ENCODE data around the gene CPSF3. TPM values are rescaled to one million over a fixed set of nuclear protein-coding genes. Genes with fewer than 3 reads are reported as not detected.
"Not testable (repeated sequence)": the region's sequence is repeated elsewhere in the genome, so short reads cannot be mapped to it uniquely, and the experiment has no call there.

The CPSF3 gene
- total and polyA plus RNA-seq, 3 donors from 2014 or later = 54.4 to 112 (median 72.3) TPM

GRCh38 chr2:9493478-9493877, 70.0 kb downstream of the CPSF3 start:
- WGBS, 2 donors = 72 to 82% methylated on average over 3 of the region's 3 CpGs

GRCh38 chr2:9494081-9494480, 70.6 kb downstream of the CPSF3 start:
- H3K27ac ChIP-seq = no peak overlapping the region
- H3K4me3 ChIP-seq = no peak overlapping the region
- H3K27me3 ChIP-seq = no peaks in the 10 kb centered on the region
- DNase-seq = no peak
- no peaks in the 10 kb centered on the region for H3K4me1 ChIP-seq
- 82 to 83% methylated on average over 1 of the region's 1 CpG for WGBS, 2 donors
- intact Hi-C loops (cut with DNase I; ENCODE audit: low total_unique reads) = no loop called here
- TF ChIP-seq POLR2A (IDR thresholded peaks at IDR 0.05) (no peak), CTCF (IDR thresholded peaks at IDR 0.05) (no peak)
- H3K36me3 ChIP-seq (ENCODE audit: low read depth, missing control alignments) = no peaks in the 10 kb centered on the region
- no peaks in the 10 kb centered on the region for H3K9me3 ChIP-seq

More at GRCh38 chr2:9493478-9493877, 70.0 kb downstream of the CPSF3 start:
- intact Hi-C loops (cut with DNase I; ENCODE audit: low total_unique reads) = no loop called here
- Histone ChIP-seq H3K4me3 (no peak overlapping the region), H3K27me3 (no peaks in the 10 kb centered on the region), H3K27ac (no peak overlapping the region), H3K4me1 (peaks cover 3% of the 10 kb centered on the region), H3K36me3 (ENCODE audit: low read depth, missing control alignments) (no peaks in the 10 kb centered on the region), H3K9me3 (no peaks in the 10 kb centered on the region)
- no peak for DNase-seq
- TF ChIP-seq CTCF (IDR thresholded peaks at IDR 0.05) = no peak
- no peak for TF ChIP-seq POLR2A (IDR thresholded peaks at IDR 0.05)

GRCh38 chr2:9497017-9497416, 73.6 kb downstream of the CPSF3 start:
- no peak overlapping the region for H3K4me3 ChIP-seq
- no peak overlapping the region for H3K27ac ChIP-seq
- intact Hi-C loops (cut with DNase I; ENCODE audit: low total_unique reads) = no loop called here
- H3K9me3 ChIP-seq = no peaks in the 10 kb centered on the region
- TF ChIP-seq POLR2A (IDR thresholded peaks at IDR 0.05) = no peak
- no peak for TF ChIP-seq CTCF (IDR thresholded peaks at IDR 0.05)
- no peaks in the 10 kb centered on the region for H3K4me1 ChIP-seq
- no peaks in the 10 kb centered on the region for H3K27me3 ChIP-seq
- WGBS, 2 donors = 91 to 100% methylated on average over 3 to 4 of the region's 4 CpGs
- no peak for DNase-seq
- no peaks in the 10 kb centered on the region for H3K36me3 ChIP-seq (ENCODE audit: low read depth, missing control alignments)

- H3K27ac ChIP-seq = no peak overlapping the region
- no peaks in the 10 kb centered on the region for H3K9me3 ChIP-seq
- no peaks in the 10 kb centered on the region for H3K4me1 ChIP-seq
- H3K27me3 ChIP-seq = no peaks in the 10 kb centered on the region
- no peaks in the 10 kb centered on the region for H3K36me3 ChIP-seq (ENCODE audit: low read depth, missing control alignments)
- H3K4me3 ChIP-seq = no peak overlapping the region
- intact Hi-C loops (cut with DNase I; ENCODE audit: low total_unique reads) = no loop called here
- 45 to 59% methylated on average over 1 of the region's 1 CpG for WGBS, 2 donors
- no peak for DNase-seq
- no peak for TF ChIP-seq CTCF (IDR thresholded peaks at IDR 0.05)
- no peak for TF ChIP-seq POLR2A (IDR thresholded peaks at IDR 0.05)
Measured at GRCh38 chr2:9498210-9498609, 74.8 kb downstream of the CPSF3 start.

GRCh38 chr2:9508931-9509330, 85.5 kb downstream of the CPSF3 start:
- TF ChIP-seq CTCF (IDR thresholded peaks at IDR 0.05) (no peak), POLR2A (IDR thresholded peaks at IDR 0.05) (no peak)
- Histone ChIP-seq H3K27me3 (no peaks in the 10 kb centered on the region), H3K9me3 (no peaks in the 10 kb centered on the region), H3K4me1 (peaks cover 48% of the 10 kb centered on the region), H3K36me3 (ENCODE audit: low read depth, missing control alignments) (no peaks in the 10 kb centered on the region), H3K4me3 (no peak overlapping the region), H3K27ac (peak overlapping the region; percentile 5 to 17)
- no peak for DNase-seq
- intact Hi-C loops (cut with DNase I; ENCODE audit: low total_unique reads) = no loop called here
- WGBS, 2 donors = 19 to 32% methylated on average over 1 of the region's 1 CpG

- H3K4me3 ChIP-seq; H3K36me3 ChIP-seq (ENCODE audit: low read depth, missing control alignments); intact Hi-C loops (cut with DNase I; ENCODE audit: low total_unique reads); H3K27ac ChIP-seq; H3K4me1 ChIP-seq; DNase-seq; H3K9me3 ChIP-seq; H3K27me3 ChIP-seq: not testable (repeated sequence)
- WGBS, 2 donors = 96 to 97% methylated on average over 3 of the region's 3 CpGs
Measured at GRCh38 chr2:9513946-9514345, 90.5 kb downstream of the CPSF3 start.
